Vagina (tissue), 2 donors: ENCODE measurements around the gene SAMD7. TPM values are rescaled to one million over a fixed set of nuclear protein-coding genes. Genes with fewer than 3 reads are reported as not detected.

ENCODE experiments used
- DNase-seq, 2 donors: peaks; one replicate each; pipeline ENCODE4 v3.0.0-alpha.2; 2017; ENCODE audit errors: extremely low spot score in 2 of 2
- H3K27ac ChIP-seq: fragments of 200-600 bp; sonication (generic); one replicate; pipeline ENCODE4 v1.5.1; 2019
- H3K27me3 ChIP-seq: fragments of 200-600 bp; sonication (generic); one replicate; pipeline ENCODE4 v1.5.1; 2019
- H3K36me3 ChIP-seq, 2 donors: fragments of 200-600 bp; sonication (generic); one replicate each; pipeline ENCODE4 v1.5.1; 2017 to 2019
- H3K4me1 ChIP-seq: fragments of 200-600 bp; sonication (generic); one replicate; pipeline ENCODE4 v1.5.1; 2019
- H3K4me3 ChIP-seq, 2 donors: fragments of 200-600 bp; sonication (generic); 1 replicate in 1 of 2; 2 replicates in 1 of 2; pipeline ENCODE4 v1.5.1; 2016 to 2019
- H3K9me3 ChIP-seq: fragments of 200-600 bp; sonication (generic); one replicate; pipeline ENCODE4 v1.5.1; 2019
- CTCF ChIP-seq, 3 experiments: fragments of 450-650 bp in 2 of 3; fragments of 200-600 bp in 1 of 3; sonication (generic) in 1 of 3; IDR thresholded peaks; one replicate each; pipeline ENCODE4 v1.5.1; 2017 to 2019; ENCODE audit warnings: antibody characterized with exemption in 3 of 3, mild to moderate bottlenecking in 2 of 3, moderate library complexity in 2 of 3
- POLR2A ChIP-seq, 2 donors: fragments of 450-650 bp; IDR thresholded peaks; one replicate each; pipeline ENCODE4 v1.6.1; 2017; ENCODE audit warnings: antibody characterized with exemption in 2 of 2, mild to moderate bottlenecking in 2 of 2, moderate library complexity in 2 of 2
- POLR2AphosphoS5 ChIP-seq, 2 donors: sonication (generic); formaldehyde crosslinking; IDR thresholded peaks; one replicate each; pipeline ENCODE4 v1.9.0; 2017; ENCODE audit warnings: antibody characterized with exemption in 2 of 2, mild to moderate bottlenecking in 2 of 2, low read depth in 1 of 2; ENCODE audit not compliant: insufficient read depth in 1 of 2
- intact Hi-C: fragments of 100-400 bp; cut with DNase I; formaldehyde crosslinking; loops from one replicate; pipeline ENCODE4 v1.15.1; 2023
- total RNA-seq: library from RNA; depleted of rRNA; stranded (reverse); fragments of >200 nt; gene quantifications from one replicate; pipeline ENCODE4 v1.2.3, GENCODE V29; 2016

Gene SAMD7
- total RNA-seq, 1 donor from 2014 or later: not detected

- Histone ChIP-seq H3K9me3 (no peaks in the 10 kb centered on the region), H3K4me1 (no peaks in the 10 kb centered on the region), H3K4me3 (no peak overlapping the region), H3K27ac (no peak overlapping the region), H3K36me3 (no peaks in the 10 kb centered on the region), H3K27me3 (no peaks in the 10 kb centered on the region)
- no peak for DNase-seq
- intact Hi-C loops: no loop called here
- TF ChIP-seq POLR2A (IDR thresholded peaks at IDR 0.05) (no peak), POLR2AphosphoS5 (IDR thresholded peaks at IDR 0.05; ENCODE audit: insufficient read depth in 1 of 2, low read depth in 1 of 2) (no peak), CTCF (IDR thresholded peaks at IDR 0.05) (no peak)
Measured at GRCh38 chr3:169895072-169895471, 16.3 kb upstream of the SAMD7 start.

- H3K4me1 ChIP-seq: no peaks in the 10 kb centered on the region
- intact Hi-C loops: no loop called here
Measured at GRCh38 chr3:169897284-169897683, 14.1 kb upstream of the SAMD7 start.

GRCh38 chr3:169901453-169901852 is 9.9 kb upstream of the SAMD7 start:
- DNase-seq: no peak
- intact Hi-C loops: no loop called here
- H3K9me3 ChIP-seq: peaks cover 6% of the 10 kb centered on the region
- no peak overlapping the region for H3K27ac ChIP-seq
- no peaks in the 10 kb centered on the region for H3K27me3 ChIP-seq
- no peaks in the 10 kb centered on the region for H3K36me3 ChIP-seq
- H3K4me3 ChIP-seq: no peak overlapping the region
- no peaks in the 10 kb centered on the region for H3K4me1 ChIP-seq
- no peak for TF ChIP-seq CTCF (IDR thresholded peaks at IDR 0.05)
- TF ChIP-seq POLR2AphosphoS5 (IDR thresholded peaks at IDR 0.05; ENCODE audit: insufficient read depth in 1 of 2, low read depth in 1 of 2): no peak
- no peak for TF ChIP-seq POLR2A (IDR thresholded peaks at IDR 0.05)

More at GRCh38 chr3:169897284-169897683, 14.1 kb upstream of the SAMD7 start:
- TF ChIP-seq POLR2A (IDR thresholded peaks at IDR 0.05): no peak
- TF ChIP-seq POLR2AphosphoS5 (IDR thresholded peaks at IDR 0.05; ENCODE audit: insufficient read depth in 1 of 2, low read depth in 1 of 2): no peak
- no peak for TF ChIP-seq CTCF (IDR thresholded peaks at IDR 0.05)
- Histone ChIP-seq H3K9me3 (peaks cover 6% of the 10 kb centered on the region), H3K27ac (no peak overlapping the region), H3K4me3 (no peak overlapping the region), H3K36me3 (no peaks in the 10 kb centered on the region), H3K27me3 (no peaks in the 10 kb centered on the region)
- no peak for DNase-seq

GRCh38 chr3:169905404-169905803 is 6.0 kb upstream of the SAMD7 start:
- H3K4me3 ChIP-seq: no peak overlapping the region
- intact Hi-C loops: no loop called here
- no peak for DNase-seq
- peaks cover 6% of the 10 kb centered on the region for H3K9me3 ChIP-seq
- no peaks in the 10 kb centered on the region for H3K36me3 ChIP-seq
- TF ChIP-seq POLR2A (IDR thresholded peaks at IDR 0.05) (no peak), POLR2AphosphoS5 (IDR thresholded peaks at IDR 0.05; ENCODE audit: insufficient read depth in 1 of 2, low read depth in 1 of 2) (no peak), CTCF (IDR thresholded peaks at IDR 0.05) (no peak)
- H3K27ac ChIP-seq: no peak overlapping the region
- no peaks in the 10 kb centered on the region for H3K4me1 ChIP-seq
- H3K27me3 ChIP-seq: no peaks in the 10 kb centered on the region

- Histone ChIP-seq H3K4me3 (no peak overlapping the region), H3K27ac (no peak overlapping the region), H3K9me3 (no peaks in the 10 kb centered on the region), H3K4me1 (no peaks in the 10 kb centered on the region), H3K36me3 (no peaks in the 10 kb centered on the region), H3K27me3 (no peaks in the 10 kb centered on the region)
- no peak for TF ChIP-seq CTCF (IDR thresholded peaks at IDR 0.05)
- TF ChIP-seq POLR2A (IDR thresholded peaks at IDR 0.05): no peak
- TF ChIP-seq POLR2AphosphoS5 (IDR thresholded peaks at IDR 0.05; ENCODE audit: insufficient read depth in 1 of 2, low read depth in 1 of 2): no peak
- no peak for DNase-seq
- intact Hi-C loops: no loop called here
Measured at GRCh38 chr3:169907476-169907875, 3.9 kb upstream of the SAMD7 start.
